SK-N-SH treated with all-trans-retinoic acid at 6 μM for 48 hours (cell line): ENCODE results near the gene RGL4.

ENCODE experiments used
- OSR1 ChIP-seq: fragments of 250-450 bp; sonication (Bioruptor Pico); IDR thresholded peaks from 2 replicates; pipeline ENCODE4 v1.8.0; 2022; ENCODE audit warnings: moderate library complexity, mild to moderate bottlenecking, inconsistent platforms
- TF ChIP-seq, protein P1 (sequence below): fragments of 250-450 bp; sonication (Bioruptor Pico); IDR thresholded peaks from 2 replicates; pipeline ENCODE4 v1.5.1; 2020; ENCODE audit warnings: low read depth, mild to moderate bottlenecking, moderate library complexity

DNA sequence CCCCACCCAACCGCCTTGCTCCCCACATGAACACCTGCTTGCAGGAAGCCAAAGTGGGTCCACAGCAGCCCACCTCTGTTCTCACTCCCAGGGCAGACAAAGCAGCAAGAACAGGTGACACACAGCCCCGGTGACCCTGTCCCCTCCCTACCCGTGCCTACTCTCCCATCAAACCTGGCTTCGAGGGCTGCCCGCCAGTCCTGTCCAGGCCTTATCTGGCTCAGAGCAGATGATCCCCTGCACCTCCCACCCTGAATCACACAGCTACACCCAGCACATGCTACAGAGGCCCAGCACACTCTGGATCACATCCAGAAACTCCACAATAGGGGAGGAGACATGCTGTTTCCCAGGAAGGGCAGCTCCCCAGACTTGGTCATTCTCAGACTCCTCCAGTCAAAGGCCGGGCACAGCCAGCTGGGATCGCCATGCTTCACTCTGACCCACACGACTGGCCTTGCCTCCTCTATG, 6.2 kb upstream of the RGL4 start:
- TF ChIP-seq OSR1 (CRISPR knock-in tag): no peak
- TF ChIP-seq, protein P1, sequence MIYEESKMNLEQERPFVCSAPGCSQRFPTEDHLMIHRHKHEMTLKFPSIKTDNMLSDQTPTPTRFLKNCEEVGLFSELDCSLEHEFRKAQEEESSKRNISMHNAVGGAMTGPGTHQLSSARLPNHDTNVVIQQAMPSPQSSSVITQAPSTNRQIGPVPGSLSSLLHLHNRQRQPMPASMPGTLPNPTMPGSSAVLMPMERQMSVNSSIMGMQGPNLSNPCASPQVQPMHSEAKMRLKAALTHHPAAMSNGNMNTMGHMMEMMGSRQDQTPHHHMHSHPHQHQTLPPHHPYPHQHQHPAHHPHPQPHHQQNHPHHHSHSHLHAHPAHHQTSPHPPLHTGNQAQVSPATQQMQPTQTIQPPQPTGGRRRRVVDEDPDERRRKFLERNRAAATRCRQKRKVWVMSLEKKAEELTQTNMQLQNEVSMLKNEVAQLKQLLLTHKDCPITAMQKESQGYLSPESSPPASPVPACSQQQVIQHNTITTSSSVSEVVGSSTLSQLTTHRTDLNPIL (CRISPR knock-in tag): no peak
